T-helper 2 cell (primary cell): Measurements from ENCODE around the gene SEC22C.
A peak's percentile ranks its signal among the peaks of the same experiment; 100 is the strongest.

ENCODE experiments used
- DNase-seq, 5 experiments: peaks; one replicate each; pipeline versions ENCODE4 v3.0.0 to v3.0.0-alpha.2; 2012 to 2022

Gene SEC22C

GRCh38 chr3:42511736-42512135 is 70.0 kb downstream of the SEC22C start:
- DNase-seq, result peak in 1 of 5 experiments; percentile 10

GRCh38 chr3:42511201-42511600 is 70.6 kb downstream of the SEC22C start:
- no peak for DNase-seq

- DNase-seq, result no peak
Observed at GRCh38 chr3:42510325-42510724, 71.4 kb downstream of the SEC22C start.

- DNase-seq, result no peak
Observed at GRCh38 chr3:42509111-42509510, 72.7 kb downstream of the SEC22C start.

- no peak for DNase-seq
Observed at GRCh38 chr3:42508562-42508961, 73.2 kb downstream of the SEC22C start.

- no peak for DNase-seq
Observed at GRCh38 chr3:42507761-42508335, 73.9 kb downstream of the SEC22C start.

- DNase-seq, result no peak
Observed at GRCh38 chr3:42507252-42507651, 74.5 kb downstream of the SEC22C start.

GRCh38 chr3:42505849-42506410 is 75.8 kb downstream of the SEC22C start:
- DNase-seq, result no peak

GRCh38 chr3:42505128-42505848 is 76.5 kb downstream of the SEC22C start:
- DNase-seq, result no peak

- no peak for DNase-seq
Observed at GRCh38 chr3:42504334-42505127, 77.2 kb downstream of the SEC22C start.

- no peak for DNase-seq
Observed at GRCh38 chr3:42503957-42504333, 77.8 kb downstream of the SEC22C start.

GRCh38 chr3:42503251-42503924 is 78.4 kb downstream of the SEC22C start:
- DNase-seq, result no peak

GRCh38 chr3:42502429-42503250 is 79.1 kb downstream of the SEC22C start, which contains the start of gene VIPR1:
TSS of gene VIPR1 (plus strand) at chr3:42502643. CDS start at chr3:42502736, 93 bp downstream.
- DNase-seq, result peak; percentile 83 to 92 (median 89)

GRCh38 chr3:42501681-42502428 is 79.9 kb downstream of the SEC22C start:
- peak; percentile 36 to 61 (median 45) for DNase-seq

- peak in 1 of 5 experiments; percentile 15 for DNase-seq
Observed at GRCh38 chr3:42501321-42501680, 80.5 kb downstream of the SEC22C start.

GRCh38 chr3:42500909-42501308 is 80.9 kb downstream of the SEC22C start:
- DNase-seq, result no peak

GRCh38 chr3:42500091-42500490 is 81.7 kb downstream of the SEC22C start:
- no peak for DNase-seq

GRCh38 chr3:42499478-42499871 is 82.3 kb downstream of the SEC22C start:
- no peak for DNase-seq

GRCh38 chr3:42498791-42499477 is 82.8 kb downstream of the SEC22C start:
- peak in 2 of 5 experiments; percentile 10 to 54 for DNase-seq

- DNase-seq, result no peak
Observed at GRCh38 chr3:42498034-42498433, 83.7 kb downstream of the SEC22C start.
